IPS-18c (cell line): ENCODE measurements around the gene MLLT1.

Experiments used
- H3K4me3 ChIP-seq: 2 replicates; pipeline ENCODE4 v1.7.0; 2013; ENCODE audit warnings: low read depth, mild to moderate bottlenecking, low read length, moderate library complexity; ENCODE audit not compliant: insufficient read depth
- H3K9me3 ChIP-seq: one replicate; pipeline ENCODE4 v1.6.1; 2013; ENCODE audit warnings: mild to moderate bottlenecking, low read length, moderate library complexity; ENCODE audit not compliant: control insufficient read depth, insufficient read depth

Gene MLLT1

DNA sequence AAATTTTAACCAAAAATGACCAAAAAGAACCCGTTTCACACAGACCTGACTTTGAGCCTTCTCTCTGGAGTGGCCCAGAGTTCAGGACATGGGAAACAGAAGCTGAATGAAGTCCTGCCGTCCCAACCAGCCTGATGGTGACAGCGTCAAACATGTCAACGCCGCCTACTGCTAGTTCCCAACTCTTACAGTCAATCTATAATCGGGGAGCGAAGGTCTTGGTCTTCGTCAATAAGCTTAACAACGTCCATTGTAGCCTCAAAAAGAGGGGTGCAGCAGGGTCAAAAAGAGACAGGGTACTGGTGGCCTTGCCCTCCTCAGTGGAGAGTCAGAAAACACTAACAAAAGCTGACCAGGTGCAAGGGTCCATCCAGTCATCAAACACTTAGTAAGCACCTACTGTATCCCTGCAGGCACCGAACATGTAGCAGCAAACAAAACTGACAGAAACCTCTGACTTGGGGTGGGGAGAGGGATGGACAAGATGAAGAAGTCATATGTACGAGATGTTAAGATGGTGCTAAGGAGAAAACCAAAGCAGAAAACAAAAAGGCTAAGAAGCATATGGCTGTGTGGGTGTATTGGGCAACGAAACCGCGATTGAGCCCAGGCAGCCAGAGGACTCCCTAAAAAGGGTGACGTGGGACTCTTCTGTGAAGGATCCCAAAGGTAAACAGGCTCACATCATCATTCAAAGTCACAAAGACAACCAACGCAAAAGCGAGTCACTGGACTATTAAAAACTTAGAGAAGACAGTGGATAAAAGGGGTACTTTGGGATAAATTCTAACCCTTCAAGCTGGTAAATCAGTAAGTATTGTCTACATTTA lies 12.0 kb downstream of the MLLT1 start:
- Histone ChIP-seq H3K4me3 (no peak overlapping the region), H3K9me3 (no peaks in the 10 kb centered on the region)

GRCh38 chr19:6264803-6265202 lies 15.0 kb downstream of the MLLT1 start:
- H3K4me3 ChIP-seq, result no peak overlapping the region
- no peaks in the 10 kb centered on the region for H3K9me3 ChIP-seq

DNA sequence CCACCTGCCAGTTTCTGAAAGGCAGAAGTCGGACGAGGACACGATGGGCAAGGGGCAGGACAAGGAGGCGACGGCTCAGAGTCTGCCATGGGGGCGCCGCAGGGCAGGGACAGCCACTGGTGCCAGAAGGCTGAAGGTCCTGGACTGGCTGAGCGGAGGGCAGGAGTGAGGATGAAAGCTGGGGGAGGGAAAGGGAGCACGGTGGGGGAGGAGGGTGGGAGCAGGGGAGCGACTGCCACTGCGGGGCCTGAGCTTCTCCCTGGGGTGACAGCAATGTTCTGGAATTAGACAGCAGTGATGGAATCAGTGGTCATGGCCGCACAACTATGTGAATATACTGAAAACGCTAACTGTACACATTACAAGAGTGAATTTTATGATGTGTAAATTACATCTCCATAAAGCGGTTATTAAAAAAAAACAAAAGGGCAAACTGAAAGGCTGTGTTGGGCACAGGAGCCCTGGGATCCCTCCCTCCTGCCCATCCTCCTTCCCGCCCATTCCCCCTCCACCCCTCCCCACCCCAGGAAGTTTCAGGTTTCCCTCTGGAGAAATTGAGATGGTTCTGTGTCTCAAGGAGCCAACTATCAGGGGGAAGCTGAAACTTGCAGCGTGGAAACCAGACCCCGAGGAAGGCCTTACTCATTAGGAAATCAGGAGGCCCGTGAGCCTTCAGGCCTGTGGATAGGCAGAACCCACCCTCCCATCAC lies 15.9 kb downstream of the MLLT1 start:
- Histone ChIP-seq H3K4me3 (no peak overlapping the region), H3K9me3 (no peaks in the 10 kb centered on the region)

- no peaks in the 10 kb centered on the region for H3K9me3 ChIP-seq
- no peak overlapping the region for H3K4me3 ChIP-seq
These were observed 16.5 kb downstream of the MLLT1 start for GRCh38 chr19:6263306-6263705.

DNA sequence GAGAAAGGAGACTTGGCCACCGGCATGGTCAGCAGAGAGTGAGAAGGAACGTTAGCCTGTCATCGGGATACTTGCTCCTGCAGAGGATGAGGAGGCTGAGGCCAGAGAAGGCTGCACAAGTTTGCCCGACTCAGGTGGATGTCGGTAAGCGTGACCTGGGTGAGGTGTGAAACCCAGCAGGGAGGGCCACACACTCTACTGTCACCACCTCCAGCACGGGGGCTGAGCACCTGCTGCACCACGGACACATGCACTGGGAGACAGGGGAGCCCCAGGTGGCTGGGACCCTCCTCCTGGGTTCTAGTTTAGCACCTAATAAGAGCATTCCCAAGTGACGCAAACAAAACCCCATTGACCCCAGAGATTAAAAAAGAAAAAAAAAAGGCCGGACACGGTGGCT lies 17.3 kb downstream of the MLLT1 start:
- no peak overlapping the region for H3K4me3 ChIP-seq
- H3K9me3 ChIP-seq, result no peaks in the 10 kb centered on the region

GRCh38 chr19:6261883-6262282 lies 17.9 kb downstream of the MLLT1 start:
- no peak overlapping the region for H3K4me3 ChIP-seq

GRCh38 chr19:6260912-6261650 lies 18.7 kb downstream of the MLLT1 start:
- H3K9me3 ChIP-seq, result no peaks in the 10 kb centered on the region
- no peak overlapping the region for H3K4me3 ChIP-seq

More at GRCh38 chr19:6261883-6262282, 17.9 kb downstream of the MLLT1 start:
- H3K9me3 ChIP-seq, result no peaks in the 10 kb centered on the region

- Histone ChIP-seq H3K4me3 (no peak overlapping the region), H3K9me3 (no peaks in the 10 kb centered on the region)
These were observed 19.4 kb downstream of the MLLT1 start for GRCh38 chr19:6260376-6260775.

DNA sequence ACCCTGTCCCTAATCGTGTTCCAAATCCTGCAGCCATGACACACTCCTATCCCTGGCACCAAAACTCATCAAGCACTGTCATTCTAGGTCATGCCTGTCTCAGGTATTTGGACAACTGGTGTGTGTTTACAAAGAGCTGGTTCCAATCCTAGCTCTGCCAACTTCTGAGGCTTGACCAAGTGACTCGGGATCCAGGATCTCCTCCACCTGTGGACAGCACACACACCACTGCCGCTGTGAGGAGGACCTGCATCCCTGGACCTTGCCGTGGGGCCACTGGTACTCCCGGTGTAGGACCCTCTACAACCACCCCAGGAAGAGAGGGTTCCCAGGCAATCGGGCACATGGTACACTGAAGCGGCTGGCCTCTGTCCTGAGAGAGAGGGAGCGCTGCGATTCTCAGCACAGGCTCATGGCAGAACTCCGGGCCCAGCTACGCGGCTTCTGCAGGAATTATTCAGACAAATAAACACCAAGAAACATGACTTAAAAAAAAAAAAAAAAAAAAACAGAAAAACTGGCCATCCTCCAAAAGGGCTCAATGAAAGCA lies 20.4 kb downstream of the MLLT1 start:
- H3K4me3 ChIP-seq, result no peak overlapping the region
- no peaks in the 10 kb centered on the region for H3K9me3 ChIP-seq

- Histone ChIP-seq H3K4me3 (no peak overlapping the region), H3K9me3 (no peaks in the 10 kb centered on the region)
These were observed 20.9 kb downstream of the MLLT1 start for GRCh38 chr19:6258812-6259311.

DNA sequence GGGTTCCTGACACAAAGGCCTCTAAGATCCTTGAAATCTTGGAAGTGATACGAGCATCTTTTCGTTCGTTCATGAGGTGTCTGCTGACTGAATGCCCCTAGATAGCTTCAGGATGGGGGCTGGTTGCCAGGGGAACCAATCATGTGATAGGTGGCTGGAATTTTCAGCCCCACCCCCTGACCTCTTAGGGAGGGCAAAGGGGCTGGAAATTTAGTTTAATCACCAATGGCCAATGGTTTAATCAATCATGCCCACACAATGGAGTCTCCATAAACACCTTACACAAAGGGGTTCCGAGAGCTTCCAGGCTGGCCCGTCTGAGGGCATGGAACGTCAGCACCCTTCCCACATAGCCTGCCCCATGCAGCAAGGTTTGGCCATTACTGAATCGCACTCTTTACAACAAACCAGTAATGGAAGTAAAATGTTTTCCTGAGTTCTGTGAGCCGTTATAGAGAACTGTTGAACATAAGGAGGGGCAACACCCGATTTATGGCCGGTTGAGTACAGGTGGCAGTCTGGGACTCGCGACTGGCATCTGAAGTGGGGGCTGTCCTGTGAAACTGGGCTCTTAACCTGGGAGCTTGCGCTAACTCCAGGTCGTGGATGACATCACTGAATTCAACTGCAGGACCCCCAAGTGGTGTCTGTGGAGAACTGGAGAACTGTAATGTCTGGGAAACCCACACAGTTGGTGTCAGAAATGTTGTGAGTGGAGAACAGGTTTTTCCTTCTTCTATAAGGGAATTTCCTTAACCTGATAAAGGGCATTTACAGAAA lies 25.6 kb downstream of the MLLT1 start:
- no peak overlapping the region for H3K4me3 ChIP-seq
- H3K9me3 ChIP-seq, result no peaks in the 10 kb centered on the region

DNA sequence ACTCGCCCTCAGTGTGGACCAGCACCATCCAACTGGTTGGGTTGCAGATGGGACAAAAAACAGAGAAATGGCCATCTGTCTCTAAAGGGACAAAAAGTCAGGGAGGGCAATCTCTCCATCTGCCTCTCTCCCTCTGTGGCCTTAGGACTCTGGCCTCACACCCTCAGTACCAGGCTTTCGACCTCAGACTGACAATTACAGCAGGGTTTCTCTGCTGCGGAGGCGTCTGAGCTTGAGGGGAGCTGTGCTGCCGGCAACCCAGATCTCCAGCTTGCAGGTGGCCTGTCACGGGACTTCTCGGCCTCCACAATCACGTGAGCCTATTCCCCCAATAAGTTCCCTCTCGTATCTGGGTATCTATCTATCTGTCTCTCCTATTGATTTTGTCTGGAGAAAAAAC lies 27.7 kb downstream of the MLLT1 start:
- H3K9me3 ChIP-seq, result no peaks in the 10 kb centered on the region
- H3K4me3 ChIP-seq, result no peak overlapping the region

DNA sequence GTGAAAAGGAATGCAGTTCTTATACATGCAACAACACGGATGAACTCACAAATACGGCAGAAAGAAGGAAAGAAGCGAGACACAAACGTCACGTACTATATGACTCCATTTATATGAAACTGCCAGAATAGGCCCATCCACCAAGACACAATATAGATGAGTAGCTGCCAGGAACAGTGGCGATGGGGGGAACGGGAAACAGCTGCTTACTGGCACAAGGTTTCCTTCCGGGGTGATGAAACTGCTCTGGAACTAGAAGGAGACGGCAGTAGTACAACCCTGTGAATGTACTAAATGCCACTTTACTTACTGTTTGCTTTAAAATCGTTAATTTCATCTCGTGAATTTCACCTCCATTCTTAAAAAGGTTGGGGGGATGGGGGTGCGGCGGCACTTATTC lies 28.9 kb downstream of the MLLT1 start:
- Histone ChIP-seq H3K9me3 (peaks cover under 1% of the 10 kb centered on the region), H3K4me3 (no peak overlapping the region)

DNA sequence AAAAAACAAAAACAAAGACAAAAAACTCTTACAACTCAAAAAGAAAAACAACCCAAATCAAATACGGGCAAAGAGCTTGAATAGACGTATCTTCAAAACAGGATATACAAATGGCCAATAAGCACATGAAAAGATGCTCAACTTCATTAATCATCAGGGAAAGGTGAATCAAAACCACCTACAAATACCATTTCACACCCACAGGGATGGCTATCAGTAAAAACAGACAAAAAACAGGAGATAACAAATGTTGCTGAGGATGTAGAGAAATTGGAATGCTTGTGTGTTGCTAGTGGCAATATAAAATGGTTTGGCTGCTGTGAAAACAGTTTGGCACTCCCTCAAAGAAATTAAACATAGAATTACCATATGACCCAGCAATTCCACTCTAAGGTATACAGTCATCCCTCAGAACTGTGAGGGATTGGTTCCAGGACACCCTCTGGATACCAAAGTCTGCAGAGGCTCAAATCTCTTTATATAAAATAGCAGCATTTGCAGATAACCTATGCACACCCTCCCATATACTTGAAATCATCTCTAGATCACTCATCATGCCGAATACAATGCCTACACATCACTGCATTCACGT lies 29.7 kb downstream of the MLLT1 start:
- H3K9me3 ChIP-seq, result peaks cover 3% of the 10 kb centered on the region
- no peak overlapping the region for H3K4me3 ChIP-seq

DNA sequence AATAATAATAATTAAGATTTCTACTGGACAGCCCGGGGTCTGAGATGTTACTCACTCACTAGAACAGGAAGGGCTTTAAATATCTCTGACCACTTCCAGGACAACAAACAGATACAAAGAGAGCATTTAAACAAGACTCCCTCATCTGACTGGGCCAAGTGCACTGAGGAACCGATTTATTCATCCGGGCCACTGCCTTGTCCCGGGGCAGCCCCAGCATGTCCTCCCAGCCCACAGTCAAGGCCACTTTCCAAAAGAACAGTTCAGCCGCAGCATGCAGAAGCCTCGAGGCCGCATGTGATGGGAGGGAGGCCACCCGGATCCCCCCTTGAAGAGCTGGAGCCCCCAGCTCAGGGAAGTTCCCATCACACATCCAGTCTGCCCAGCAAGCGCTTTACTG lies 30.5 kb downstream of the MLLT1 start:
- H3K9me3 ChIP-seq, result peaks cover 3% of the 10 kb centered on the region
- no peak overlapping the region for H3K4me3 ChIP-seq

GRCh38 chr19:6248844-6249243 lies 30.9 kb downstream of the MLLT1 start:
- Histone ChIP-seq H3K9me3 (peaks cover 3% of the 10 kb centered on the region), H3K4me3 (no peak overlapping the region)
